ENCODE data around the gene TMEM11.

The TMEM11 gene

DNA sequence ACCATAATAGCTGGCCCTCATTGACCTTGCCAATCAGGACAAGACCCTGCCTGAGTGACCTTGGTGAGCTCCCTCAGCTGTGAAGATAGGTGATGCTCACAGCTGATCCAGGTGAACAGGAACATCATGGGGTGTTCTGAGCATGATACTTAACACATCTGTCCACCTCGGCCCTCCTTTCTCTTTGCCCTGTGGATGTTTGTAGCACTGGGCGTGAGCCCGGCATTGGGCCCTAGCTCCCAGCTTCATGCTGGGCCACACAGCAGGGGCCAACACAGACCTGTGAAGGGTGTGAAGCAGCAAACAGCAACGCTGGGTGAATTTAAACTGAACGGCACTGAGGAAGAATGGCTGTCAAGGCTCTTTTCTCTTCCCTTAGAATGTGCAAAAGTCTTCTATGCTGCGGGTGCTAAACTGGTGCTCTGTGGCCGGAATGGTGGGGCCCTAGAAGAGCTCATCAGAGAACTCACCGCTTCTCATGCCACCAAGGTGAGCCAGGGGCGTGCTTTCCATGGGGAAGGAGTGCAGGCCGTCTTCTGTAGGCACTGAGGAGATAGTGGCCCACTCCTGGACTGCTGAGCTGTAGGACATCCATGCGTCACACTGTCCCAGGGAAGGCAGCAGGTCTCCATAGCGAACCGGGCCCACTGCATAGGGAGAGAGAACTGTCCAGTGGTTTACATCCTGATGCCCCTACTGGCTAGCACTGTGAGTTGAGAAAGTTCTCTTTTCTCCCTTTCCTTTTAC is 35.9 kb downstream of the TMEM11 start:
- no peak for DNase-seq

DNA sequence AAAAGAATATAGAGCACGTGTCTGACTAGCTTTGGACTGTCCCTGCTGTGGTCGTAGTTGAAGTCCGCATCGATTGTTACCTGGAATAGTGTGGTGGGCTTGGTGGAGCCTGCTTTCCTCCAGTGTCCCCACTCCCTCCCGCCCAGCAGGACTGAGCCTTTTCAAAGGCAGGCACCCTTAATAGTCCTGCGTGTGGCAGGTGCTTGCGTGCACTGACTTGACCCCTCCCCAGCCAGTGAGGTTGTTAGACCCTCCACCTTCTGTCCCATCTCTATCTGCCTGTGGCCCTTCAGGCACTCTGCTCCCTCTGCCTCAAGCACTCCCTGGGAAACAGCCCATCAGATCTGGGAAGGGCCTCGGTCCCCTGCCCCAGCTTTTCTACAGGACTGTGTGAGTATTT is 36.6 kb downstream of the TMEM11 start:
- no peak for DNase-seq

DNA sequence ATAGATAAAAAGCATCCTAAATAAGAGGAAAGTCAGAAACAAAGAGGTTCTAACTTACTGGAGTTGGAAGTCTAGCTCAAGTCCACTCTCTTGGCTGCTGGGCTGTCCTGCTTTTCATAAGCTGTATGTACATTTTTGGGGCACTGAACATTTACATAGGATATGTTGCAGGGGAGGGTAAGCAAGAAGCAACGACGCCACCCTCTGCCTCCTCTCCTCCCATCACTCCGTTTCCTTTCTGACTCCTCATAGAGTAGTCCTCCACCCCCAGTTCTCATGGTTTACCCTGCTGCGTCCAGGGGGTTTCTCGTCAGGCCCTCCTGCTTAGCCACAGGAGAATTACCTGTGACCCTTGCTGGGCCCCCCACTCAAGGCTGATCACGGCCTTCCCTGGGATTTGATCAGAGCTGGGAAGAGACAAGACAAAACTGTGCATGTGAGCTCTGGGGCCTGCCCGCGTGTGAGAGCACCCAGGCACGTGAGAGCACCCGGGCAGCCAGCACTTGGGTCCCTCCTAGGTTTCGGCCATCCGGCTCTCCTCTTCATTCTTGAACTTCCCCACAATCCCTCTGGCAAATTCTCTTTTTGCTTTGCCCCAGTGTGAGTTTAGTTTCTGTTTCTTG is 37.1 kb downstream of the TMEM11 start:
- no peak for DNase-seq

DNA sequence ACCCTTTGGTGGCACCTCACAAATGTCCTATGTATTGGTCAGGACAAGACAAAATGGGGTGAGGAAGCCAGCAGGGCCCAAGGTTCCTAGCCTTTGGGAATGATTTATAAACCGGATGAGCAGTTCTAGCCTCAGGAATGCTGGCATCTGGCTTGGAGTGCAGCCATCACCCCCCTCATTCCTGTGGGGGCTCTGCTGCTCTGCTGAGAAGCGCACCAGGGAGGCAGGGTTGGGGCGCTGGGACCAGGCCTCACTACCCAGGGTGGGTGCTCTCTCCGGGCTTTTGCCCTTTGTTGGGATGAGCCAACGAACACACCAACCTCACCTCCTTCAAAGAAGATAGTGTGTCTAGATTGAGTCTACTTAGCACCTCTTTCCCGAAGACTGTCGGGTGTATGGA is 39.2 kb downstream of the TMEM11 start:
- DNase-seq: no peak

- no peak for DNase-seq
These were observed 39.8 kb downstream of the TMEM11 start for GRCh38 chr17:21174186-21174585.

DNA sequence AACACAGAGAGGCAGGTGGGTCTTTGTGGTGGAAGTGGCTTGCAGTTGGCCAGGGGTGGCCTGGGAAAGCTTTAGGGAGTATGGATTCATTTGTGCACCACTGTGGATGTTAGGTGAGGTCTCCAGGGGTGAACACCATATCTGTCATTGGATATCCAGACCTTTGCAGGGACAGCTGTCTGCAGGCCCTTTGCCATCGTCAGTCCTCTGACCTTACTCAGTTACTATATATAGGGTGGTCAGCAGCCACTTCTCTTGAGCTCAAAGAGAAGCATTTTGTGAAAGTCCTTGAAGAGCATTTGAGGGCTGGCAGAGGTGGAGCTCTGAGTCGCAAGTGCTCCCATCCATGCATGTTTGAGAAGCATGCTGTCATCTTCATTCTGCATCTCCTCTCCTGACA is 40.4 kb downstream of the TMEM11 start:
- no peak for DNase-seq

- no peak for DNase-seq
These were observed 41.1 kb downstream of the TMEM11 start for GRCh38 chr17:21172846-21173245.

GRCh38 chr17:21171970-21172510 is 41.9 kb downstream of the TMEM11 start:
- no peak for DNase-seq

DNA sequence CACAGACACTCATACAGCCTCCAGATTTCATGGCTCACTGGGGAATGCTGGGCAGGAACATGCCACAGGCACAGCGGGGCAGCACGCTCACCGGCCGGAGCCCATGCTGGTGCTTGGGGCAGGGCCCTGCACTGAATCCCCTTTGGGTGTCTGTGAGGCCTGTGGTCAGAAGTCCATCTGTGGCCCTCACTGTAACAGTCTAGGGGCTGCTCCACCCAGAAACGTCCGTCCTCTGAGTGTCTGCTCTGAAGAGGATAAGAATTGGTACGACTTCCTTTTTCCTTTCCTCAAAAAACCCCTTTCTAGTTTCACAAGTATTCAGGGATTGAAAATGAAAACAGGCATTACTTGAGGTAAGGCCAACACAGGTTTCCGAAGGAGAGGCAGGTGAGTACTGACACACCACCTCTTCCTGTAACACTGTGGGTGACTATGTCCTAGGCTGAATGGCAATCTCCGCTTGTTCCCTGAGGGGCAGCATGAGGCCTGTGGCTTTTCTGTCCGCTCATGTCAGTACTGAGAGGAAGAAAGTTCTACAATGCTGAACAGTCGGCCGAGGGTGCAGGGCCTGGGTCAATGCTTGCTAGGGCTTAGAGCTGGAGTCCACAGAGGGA is 42.5 kb downstream of the TMEM11 start:
- no peak for DNase-seq

GRCh38 chr17:21170809-21171208 is 43.2 kb downstream of the TMEM11 start:
- DNase-seq: no peak

DNA sequence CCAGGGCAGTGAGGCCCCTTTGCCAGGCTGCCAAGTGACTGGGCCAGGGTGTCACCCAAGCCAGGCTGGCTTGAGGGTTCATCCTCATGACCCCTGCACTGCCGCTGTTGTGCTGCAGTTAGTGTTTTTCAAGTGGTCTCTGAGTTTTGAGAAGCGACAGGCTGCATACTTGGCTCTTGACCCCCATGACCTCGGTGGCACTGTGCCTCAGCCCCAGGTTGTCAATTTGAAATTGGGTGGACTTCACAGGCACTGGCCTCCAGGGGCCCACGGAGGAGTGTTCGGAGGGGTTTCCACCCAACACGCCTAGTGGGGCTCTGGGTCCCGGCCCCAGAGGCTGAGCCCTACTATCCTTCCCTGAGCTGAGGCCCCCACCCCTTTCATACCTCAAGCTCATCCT is 44.5 kb downstream of the TMEM11 start:
- DNase-seq: no peak

DNA sequence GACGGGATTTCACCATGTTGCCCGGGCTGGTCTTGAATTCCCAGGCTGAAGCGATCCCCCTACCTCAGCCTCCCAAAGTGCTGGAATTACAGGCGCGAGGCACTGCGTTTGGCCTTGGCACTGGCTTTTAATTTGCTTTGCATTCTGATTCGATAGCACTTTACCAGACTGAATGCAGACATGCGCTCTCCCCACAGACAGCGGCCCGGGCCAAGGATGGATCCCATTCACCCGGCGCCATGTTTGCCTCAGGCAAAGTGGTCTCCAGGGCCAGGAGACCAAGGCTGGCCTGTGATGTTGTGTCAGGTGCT is 45.5 kb downstream of the TMEM11 start:
- DNase-seq: no peak

DNA sequence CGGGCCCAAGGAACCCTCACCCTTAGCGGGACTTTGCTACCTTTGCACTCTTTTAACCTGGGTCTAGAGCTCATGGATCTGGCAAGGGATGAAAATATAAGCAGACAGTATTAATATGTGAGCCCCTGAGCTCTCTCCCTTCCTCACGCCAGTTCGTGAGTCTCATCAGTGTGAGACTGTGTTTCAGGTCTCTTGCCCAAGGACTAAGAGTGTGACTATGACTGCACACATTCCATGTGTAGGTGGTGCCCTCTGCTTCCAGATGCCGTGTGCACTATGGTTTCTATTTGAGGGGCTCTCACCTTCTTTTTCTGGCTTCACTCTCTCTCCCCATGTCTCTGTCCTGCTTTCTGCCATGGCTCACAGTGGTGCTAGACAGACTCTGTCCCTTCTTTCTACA is 46.7 kb downstream of the TMEM11 start:
- DNase-seq: no peak

DNA sequence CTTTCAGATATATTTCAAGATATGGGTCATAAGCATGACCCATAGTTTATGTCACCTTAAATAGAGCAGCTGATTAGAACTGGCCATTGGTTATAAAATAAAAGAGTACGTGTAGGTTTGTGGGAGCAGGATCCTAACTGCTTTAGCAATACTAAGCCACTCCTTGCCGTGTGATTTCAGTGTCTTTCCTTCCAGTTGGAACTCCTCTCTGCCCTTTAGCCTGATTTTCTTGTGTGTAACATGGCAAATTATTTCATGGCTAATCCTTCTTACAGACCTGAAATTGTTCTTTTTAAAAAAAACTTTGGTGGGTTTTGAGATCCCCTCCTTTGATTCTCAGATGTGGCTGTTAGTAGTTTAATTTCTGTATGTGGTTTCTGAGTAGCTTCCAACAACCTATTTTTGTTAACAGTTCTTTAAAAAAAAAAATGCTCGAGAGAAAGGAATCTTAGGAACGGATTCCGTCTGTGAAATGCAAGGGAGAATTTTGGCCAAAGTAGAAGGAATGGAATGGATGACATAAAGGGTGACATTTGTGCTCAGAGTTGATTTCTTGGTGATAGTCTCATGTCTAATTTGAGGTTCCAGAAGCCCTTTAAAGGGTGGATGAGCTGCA is 47.3 kb downstream of the TMEM11 start:
- no peak for DNase-seq

- no peak for DNase-seq
These were observed 47.9 kb downstream of the TMEM11 start for GRCh38 chr17:21165922-21166594.

DNA sequence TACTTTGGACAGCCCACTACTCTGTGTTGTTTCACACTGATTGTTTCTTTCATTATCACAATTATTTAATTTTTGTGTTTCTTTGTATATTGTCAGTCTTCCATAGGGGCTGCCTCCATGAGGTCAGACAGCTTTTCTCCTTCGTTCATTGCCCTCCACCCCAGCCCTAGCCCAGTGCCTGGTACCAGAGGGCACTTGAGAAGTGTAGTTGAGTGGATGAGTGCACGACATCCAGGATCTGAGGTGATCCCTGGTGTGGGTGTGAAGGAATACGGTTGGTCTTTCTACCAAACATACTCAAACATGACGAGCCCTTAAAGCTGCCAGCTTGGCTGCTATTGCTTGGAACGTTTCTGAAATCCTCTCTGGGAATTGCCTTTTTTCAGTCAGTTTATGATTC is 49.3 kb downstream of the TMEM11 start:
- no peak for DNase-seq

DNA sequence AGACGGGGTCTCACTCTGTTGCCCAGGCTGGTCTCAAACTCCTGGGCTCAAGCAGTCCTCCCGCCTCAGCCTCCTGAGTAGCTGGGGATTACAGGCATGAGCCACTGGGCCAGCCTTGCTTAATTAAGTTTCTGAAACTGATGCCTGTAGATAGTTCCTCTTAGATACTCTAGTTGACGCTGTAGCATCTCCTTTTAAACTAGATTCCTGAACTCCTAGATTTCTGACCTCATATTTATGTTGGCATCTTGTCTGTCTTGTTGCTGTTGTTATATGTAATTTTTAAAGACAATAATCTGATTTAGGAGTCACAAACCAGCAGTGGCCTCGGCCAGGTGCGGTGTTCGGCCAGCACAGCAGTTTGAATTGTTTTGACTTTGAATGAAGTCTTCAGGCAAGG is 49.7 kb downstream of the TMEM11 start:
- DNase-seq: no peak

DNA sequence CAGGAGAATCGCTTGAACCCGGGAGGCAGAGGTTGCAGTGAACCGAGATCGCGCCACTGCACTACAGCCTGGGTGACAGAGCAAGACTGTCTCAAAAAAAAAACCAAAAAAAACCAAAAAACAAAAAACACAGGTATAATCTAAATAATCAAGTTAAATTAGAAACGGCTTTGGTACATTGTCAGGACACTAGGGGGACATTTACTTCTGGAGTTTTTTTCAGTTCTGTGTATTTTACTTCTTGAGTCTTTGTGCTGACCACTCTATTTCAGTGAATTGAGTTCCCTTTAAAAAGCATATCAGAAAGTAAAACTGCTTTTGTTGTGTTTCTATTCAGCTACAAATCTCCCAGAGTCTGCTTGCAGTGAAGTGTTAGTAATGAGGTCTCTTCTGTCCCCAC is 50.9 kb downstream of the TMEM11 start:
- no peak for DNase-seq

GRCh38 chr17:21162394-21162775 is 51.6 kb downstream of the TMEM11 start:
- DNase-seq: no peak

GRCh38 chr17:21161498-21162393 is 52.2 kb downstream of the TMEM11 start:
- no peak for DNase-seq

DNA sequence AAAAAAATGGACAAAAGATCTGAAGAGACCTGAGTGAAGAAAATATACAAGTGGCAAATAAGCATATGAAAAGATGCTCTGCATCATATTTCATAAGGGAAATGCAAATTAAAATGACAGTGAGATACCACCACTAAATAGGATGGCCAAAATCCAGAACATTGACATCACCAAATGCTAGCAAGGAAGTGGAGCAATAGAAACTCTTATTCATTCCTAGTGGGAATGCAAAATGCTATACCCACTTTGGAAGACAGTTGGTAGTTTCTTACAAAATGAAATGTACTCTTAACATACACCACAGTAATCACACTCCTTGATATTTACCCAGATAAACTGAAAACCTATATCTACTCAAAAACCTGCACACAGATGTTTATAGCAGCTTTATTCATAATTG is 53.6 kb downstream of the TMEM11 start:
- DNase-seq: no peak
